TTC549 (cell line): ENCODE data around the gene TNFAIP8L3.

ENCODE experiments used
- FAIRE-seq: peaks from 2 replicates; lab custom pipeline; 2012; peaks lifted over from hg19 to GRCh38; lab: Jason Lieb, UNC

TNFAIP8L3 gene

DNA sequence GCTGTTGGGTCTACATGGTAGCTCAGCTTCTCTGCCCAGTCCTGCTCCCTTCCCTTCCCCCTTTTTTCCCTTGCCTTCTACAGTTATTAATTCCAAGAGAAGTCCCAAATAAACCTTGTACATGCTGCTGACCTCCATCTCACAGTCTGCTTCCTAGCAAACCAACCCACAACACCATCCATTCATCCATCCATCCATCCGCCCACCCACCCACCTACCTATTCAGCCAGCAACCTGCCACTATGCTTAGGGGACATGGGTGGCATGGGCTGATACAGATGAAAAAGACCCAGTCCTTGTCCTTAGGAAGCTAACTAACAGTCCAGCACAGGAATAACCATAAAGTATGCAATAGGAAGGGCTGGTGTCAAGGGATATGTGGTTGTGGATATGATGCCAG, 5.7 kb downstream of the TNFAIP8L3 start:
- FAIRE-seq, result no peak

DNA sequence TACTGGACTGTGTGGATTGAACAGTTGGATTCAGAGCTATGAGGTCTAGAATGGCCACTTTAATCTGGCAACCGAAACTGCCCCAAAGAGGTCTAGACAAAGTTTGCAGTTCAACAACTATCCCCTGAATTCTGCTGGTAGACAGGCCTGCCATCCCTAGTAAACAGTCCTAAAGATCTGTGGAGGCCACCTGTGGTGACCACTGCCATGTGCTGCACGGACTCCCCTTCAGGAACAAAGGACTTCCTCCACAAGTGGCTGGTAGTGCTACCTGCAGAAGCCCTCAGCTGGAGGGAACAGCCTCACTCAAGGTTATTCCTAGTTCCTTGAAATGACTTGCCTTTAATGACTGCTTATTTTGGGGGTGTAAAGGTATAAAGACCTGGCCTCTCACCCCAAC, 6.1 kb downstream of the TNFAIP8L3 start:
- FAIRE-seq, result no peak

DNA sequence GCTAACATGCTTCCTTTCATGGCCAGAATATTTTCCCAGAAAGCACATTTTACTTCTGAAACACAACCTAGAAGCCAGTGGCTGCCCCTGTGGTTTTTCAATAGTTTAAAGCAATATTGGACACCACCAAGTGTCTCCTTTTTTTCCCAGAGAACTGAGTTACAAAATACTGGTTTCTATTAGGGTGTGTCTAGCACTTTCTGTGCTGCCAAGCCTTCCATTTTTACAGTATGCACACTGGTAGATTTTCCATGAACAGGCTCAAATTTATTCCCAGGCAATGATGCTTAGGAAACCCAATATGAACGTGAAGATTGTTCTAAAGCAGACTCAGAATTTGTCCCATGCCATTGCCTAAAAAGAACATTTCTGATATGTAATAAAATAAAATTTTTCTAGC, 7.2 kb downstream of the TNFAIP8L3 start:
- FAIRE-seq, result no peak

DNA sequence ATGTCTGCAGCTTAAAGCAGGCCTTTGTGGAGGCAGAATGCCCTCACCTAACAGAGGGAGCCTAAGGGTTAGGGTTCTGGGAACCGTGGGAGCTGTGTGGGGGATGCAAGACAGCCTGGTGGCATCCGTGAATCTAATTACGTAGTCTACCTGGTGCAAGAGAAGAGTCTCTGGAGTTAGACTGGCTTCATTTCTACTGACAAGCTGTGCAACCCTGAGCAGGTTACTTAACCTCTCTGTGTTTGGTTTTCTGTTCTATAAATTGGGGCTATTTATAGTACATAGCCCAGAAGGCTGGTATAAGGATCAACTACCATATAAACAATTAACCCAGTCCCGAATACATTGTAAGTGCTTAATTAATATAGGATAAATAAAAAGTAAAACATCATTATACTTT, 8.3 kb downstream of the TNFAIP8L3 start:
- FAIRE-seq, result no peak

DNA sequence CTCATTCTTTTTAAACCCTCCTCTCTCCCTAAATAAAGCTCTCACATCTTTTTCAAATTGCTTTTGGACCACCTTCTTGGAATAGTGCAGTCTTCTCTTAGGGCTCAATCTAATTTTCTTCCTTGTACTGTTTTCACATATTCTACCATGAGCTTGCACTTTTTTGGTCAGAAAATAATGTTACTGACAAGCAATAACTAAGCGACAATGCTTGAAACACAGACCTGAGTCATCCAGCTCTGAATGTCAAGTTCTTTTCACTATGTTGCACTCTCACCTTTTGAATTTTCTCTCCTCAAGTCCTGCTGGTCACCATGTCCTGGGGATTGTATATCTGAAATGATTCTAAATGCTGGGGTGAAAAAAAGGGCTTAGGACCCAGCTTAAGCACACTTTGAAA, 8.9 kb downstream of the TNFAIP8L3 start:
- FAIRE-seq, result no peak

DNA sequence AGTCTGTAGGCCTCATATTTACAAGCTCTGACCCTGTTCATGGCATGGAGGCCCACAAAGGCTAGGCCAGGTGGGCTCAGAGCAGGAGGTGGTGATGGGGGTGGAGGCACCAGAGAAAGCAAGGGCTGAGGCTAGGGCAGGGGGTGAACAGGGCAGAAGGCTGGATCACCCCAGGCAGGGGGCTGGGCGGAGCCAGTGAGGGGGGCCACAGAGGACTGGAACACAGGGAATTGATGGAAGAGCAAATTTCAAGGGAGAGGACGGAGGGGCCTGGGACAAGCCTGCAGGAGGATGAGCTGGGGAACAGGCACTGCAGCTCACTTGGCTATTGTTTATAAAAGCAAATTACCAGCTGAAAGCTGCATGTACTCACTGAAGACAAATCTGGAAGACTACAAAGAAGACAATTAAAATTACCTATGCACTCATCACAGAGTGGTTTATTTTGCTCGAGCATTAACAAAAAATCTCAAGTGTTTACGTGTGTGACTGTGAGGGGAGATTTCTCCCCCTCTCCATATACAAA, 11.0 kb downstream of the TNFAIP8L3 start:
- no peak for FAIRE-seq

DNA sequence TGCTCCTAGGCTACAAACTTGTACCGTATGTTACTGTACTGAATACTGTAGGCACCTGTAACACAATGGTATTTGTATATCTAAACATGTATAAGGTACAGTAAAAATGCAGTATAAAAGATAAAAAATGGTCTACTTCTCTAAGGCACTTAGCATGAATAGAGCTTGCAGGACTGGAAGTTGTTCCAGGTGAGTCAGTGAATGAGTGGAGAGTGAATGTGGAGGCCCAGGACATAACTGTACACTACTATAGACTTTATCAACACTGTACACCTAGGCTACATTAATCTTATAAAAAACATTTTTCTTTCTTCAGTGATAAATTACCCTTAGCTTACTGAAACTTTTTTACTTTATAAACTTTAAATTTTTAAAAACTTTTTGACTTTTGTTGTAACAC, 12.5 kb downstream of the TNFAIP8L3 start:
- FAIRE-seq, result peak; percentile 20

DNA sequence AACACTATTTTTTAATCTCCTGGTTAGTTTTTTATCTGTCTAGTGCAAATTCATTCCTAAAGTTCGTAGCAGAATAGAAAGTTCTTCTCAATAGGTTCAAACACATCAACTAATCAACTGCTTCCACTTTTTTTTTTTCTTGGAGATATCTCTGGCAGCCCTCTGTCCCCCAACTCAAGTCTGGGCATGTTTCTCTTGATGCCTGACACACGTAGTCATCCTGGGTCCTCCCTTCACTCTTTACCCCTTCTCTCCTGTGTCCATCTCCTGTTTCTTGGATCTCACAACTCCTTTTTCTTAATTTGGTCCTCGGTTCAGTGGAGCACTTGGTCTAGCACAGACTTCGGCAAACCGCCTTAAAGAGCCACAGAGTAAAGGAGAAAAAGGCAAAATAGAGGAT, 14.4 kb downstream of the TNFAIP8L3 start:
- no peak for FAIRE-seq

DNA sequence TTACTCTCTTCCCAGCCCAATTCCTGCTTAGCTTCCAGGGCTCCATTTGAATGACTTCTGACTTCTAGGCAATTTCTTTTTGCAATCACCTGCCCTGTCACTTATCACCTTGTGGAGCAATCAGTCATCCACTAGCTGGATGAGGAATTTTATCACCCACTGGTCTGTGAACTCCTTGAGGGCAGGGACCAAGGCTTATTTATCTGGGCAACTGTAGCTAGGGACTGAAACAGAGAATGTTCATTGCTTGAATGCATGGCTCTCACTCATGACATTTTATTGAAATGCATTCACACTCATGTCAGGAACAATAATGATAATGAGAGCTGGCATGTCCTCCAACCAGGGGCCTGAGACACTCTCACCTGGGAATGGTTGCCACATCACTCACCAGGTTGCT, 15.5 kb downstream of the TNFAIP8L3 start:
- no peak for FAIRE-seq

DNA sequence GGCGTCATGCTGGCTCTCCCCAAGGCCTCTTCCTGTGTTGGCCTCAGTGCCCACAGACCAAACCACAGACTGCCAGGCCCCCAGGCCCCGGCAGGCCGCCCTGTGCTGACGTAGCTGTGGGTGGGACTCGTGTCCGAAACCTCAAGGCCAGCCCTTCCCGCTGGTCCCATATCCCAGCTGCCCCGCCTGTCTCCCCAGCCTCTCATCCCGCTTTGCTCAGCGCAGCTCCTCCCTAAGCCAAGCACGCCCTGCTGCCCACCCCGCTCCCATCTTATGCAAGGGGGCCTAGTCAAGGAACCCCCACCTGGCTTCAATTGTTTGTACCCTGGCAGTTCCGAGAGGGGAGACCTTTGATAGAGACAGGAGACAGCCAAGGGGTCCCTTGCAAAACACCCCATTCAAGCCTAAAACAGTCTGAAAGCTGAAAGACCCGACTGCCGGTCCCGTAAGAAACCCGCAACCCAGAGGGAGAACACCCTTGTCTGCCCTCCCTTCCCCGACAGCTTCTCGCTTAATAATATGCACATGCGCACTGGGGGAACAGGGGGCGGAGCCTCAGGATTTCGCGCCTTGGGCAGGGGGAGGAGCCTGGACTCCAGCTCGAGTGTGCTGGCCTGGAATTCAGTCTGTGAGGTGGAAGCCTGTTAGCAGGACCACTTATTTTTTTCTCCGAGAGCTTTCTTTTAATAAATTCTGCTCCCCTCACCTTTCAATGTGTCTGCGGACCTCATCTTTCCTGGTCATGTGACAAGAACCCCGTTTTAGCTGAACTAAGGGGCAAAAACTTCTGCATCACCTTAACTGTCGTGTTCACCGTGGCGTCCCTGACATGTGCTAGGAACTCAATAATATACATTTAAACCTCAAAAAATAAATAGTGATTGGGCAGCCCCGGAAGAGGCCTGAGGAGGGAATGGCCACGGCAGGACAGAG, 17.2 kb downstream of the TNFAIP8L3 start:
- FAIRE-seq, result no peak

DNA sequence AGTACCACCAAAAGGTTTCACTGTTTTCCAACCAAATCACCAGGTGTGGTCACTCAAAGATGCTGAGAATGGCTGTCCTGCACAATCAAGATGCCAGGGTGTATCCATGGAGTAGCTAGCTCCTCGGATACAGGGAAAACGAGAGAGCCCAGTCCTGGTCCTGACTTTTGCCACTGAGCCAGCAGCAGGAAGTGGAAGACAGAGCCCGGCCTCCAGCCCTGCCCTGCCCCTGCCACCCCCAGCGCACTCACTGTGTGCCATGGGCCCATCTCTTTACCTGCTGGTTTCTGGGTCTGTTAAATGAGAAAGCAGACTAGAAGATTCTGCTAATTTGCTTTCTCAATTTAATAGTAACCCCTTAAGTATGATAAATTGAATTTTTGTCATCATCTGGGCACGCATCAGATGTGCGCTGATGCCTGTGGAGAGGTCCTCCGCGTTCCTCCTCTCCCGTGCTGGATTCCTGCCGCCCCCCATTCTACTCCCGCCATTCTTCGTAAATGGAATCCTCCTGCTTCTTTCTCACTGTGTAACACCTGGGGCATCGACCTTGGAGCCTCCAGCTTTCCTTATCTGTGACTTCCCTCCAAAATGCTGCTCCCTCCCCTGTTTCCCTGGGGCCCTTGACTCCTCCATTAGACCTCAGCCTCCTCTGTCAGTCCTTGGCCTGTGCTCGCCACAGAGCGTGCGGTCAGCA, 18.0 kb downstream of the TNFAIP8L3 start:
- FAIRE-seq, result no peak

DNA sequence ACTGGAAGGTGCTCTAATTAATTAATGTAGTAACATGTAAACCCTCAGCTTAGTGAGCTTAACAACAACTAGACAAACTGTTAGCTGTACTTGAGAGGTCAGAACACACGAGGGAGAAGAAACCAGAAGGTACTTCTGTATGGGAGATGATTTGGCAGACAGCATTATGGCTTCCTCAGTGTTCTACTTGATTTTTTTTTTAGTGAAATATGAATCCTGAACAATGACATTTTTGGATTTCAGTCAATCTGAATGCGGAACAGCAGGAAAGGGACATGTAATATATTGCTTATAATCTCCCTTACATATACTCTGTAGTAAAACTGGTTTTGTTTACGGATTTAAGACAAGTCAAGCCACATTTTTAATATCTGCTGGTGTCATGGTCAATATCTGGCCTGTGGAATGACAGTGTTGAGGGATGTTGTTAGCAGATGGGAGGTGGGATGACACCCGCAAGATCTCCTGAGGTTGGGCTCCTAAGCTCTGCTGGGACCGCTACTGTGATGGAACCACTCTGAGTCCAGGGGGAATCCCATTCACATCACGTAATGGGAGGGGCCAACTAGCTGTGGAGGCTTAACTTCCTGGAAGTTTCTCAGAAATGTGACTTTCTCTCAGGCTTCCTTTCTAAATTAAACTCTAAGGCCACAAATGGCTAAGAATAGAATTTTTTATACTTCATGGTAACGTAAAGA, 18.7 kb downstream of the TNFAIP8L3 start:
- no peak for FAIRE-seq

DNA sequence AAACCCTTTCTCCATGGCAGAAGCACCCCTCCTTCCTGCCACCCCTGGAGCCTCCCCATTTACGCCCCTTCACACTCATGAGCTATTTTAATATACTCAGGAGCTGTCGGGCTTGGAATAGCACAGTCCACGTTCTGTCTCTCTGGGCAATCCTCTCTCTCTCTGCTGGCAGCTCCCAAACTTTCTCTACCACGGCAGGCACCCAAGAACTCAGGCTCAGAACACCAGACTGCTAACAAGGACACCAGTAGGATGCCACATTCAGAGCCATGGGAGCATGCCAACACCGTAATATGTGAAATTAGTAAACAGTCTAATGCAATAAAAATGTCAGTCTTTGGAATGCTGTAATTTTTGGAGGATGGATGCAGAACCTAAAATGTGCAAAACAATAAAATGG, 19.3 kb downstream of the TNFAIP8L3 start:
- no peak for FAIRE-seq

DNA sequence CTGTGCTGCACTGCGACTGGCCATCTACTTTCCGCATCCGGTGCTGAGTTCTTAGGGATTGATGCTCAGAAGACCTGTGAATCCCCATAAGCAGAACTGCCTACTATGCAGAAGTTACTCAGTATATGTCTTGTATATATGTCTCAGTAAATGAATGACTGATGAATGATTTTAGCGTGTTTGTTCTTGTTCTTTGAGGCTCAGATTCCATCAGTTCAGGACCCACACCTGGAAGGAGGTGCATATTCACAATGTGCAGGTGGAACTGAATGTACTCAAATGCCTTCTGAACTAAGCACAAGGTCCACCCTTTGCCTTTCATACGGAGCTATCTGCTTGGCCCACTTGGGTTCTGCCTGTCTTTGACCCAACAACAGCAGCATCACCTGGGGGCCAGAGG, 19.8 kb downstream of the TNFAIP8L3 start:
- FAIRE-seq, result no peak

DNA sequence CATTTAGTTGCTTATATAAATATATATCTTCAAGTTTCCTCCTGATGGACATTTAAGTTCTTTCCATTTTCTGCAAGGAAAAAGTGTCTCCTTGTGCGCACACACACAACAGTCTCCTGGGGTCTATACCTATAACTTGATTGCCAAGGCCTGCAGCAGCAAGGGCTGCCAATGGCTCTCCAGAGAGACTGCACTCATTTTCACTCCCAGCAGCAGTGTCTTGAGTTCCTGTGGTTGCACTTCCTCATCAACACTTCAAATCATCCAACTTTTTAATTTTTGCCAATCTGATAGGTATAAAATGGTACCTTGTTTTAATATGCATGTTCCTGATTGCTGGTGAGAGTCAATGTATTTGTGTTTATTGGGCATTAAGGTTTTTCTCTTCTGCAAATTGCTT, 23.1 kb downstream of the TNFAIP8L3 start:
- FAIRE-seq, result no peak

DNA sequence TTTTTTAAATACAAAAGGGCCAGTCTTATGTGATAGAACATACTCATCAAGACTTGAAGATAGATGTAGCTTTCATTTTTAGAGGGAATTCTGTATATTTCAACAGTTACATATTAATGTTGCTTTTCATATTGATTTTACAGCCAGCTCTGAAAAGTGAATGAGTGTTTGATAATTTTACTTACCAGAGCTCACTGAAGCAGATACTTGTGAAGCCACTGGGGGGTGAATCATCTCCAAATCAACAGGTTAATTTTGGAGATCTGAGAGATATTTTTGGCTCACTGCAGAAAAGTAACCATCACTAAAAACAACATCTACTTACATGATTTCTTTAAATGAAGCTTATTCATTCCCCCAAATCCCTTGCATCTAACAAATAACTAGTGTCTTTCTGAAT, 24.7 kb downstream of the TNFAIP8L3 start:
- no peak for FAIRE-seq

DNA sequence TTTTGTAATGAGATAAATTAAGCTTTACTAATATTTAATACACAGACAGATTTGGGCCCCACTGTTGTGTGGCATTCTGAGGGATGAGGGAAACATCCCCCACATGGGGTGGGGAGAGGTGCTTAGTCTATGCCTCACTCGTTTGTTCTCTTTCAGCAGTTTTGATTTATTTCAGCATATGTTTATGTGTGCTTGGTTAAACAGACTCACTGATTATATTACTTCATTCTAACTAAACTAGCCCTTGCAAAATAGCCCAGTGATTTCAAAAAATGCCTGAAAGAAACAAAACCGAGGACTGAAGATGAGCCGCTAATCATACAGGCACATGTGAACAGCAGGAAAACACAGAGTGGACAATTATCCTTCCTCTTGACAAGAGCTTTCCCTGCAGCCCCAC, 27.2 kb downstream of the TNFAIP8L3 start:
- FAIRE-seq, result no peak

DNA sequence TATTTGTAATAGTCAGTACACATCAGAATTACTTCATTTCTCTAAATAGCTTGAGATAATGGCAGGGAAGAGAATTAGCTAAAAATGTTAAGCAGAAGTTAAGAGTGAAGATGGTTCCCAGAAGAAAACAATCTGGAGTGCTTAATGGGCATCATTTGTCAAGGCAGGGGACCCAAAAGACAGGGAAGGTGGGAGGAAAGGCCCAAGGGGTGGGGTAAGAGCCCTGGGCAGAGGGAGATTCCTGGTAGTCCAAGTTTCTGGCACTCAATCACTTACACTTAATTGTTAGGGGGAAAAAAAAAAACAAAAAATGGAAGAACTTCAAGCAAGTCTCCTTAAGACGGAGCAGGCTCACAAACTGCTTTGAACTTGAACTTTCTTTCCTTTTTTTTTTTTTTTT, 28.9 kb downstream of the TNFAIP8L3 start:
- no peak for FAIRE-seq

DNA sequence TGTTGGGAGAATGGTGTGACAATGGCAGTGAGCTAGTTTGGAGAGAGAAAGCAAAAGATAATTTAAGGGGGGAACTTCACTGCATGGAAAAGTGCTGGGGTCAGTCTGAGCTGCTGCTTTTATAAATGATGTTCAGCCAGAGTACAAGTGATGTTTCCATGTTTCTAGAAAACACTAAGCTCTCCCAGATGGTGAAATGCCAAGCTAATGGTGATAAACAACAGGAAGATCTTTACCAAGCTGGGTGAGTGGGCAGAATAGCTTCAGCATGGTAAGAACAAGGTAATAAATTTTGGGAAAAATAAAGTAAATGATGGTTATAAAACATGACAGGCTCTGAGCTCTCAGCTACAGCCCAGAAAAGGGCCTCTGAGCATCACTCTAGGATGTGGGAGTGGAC, 29.4 kb downstream of the TNFAIP8L3 start:
- no peak for FAIRE-seq

DNA sequence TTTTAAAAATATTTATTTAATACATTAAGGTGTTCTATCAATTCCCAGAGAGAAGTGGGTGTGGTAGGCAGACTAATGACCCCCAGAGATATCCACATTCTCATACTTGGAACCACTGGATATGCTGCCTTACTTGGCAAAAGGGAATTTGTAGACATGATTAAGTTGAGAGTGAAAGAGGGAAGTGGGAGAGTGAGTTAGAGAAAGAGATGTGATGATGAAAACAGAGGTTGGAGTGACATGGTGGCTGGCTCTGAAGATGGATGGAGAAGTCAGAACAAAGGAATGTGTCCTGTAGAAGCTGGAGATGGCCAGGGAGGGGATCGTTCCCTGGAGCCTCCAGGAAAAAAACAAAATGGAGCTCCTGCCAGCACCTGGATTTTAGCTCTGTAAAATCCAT, 32.0 kb downstream of the TNFAIP8L3 start:
- no peak for FAIRE-seq

DNA sequence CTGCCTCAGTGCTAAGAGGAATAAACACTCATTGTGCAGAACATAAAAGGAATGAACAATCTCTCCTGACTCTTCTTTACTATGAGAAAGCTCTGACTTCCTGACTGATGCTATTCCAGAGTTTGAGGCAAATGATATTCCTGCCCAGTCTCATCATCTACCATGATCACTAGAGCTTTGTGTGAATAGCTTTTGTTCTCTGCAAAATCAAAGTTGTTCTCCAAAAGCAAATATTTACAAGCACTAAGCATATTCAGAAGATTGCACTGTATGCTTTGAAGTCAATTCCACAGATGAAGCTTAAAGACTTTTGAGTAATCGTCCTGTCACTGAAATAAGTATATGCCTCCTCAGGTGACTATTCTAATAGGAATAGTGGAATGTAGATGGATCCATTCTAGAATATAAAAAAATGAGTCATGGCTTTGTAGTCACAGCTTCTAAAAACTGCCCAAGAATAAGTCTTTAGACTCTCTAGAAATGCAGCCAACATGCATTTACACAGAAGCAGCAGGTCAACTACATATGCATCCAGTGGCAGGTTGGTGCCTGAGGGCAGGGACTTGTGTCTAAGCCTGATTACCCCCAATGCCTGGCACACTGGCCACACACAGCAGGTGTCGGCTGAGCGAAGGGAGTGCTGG, 34.6 kb downstream of the TNFAIP8L3 start:
- FAIRE-seq, result no peak

DNA sequence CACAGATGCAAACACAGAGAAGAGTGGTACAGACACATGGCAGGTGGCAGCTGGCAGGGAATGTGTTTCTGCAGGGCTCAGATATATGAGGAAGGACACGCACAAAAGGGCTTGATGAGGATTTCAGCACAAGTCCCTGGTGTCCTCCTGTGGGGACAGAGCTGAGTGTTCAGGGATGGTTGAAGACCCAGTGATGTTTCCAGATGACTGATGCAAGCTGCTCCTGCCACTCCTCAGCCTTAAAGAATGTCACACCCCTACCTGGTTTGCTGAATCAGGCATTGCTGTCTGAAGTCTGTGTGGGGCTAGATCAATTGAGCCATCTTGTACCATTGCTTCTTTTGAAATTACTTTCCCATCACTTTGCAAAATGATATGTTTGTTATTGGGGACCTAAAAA, 40.2 kb downstream of the TNFAIP8L3 start:
- no peak for FAIRE-seq
